K562 (cell line): Measurements from ENCODE around the gene FGF10. TPM values are rescaled to one million over a fixed set of nuclear protein-coding genes. Genes with fewer than 3 reads are reported as not detected.

ENCODE experiments used
- ATAC-seq: fragments of 200-7000 bp; cut with Tn5 transposase; 3 replicates; pipeline ENCODE4 v1.9.1; 2020; ENCODE audit warnings: moderate library complexity
- BruUV-seq: library from RNA; stranded (reverse); fragments of 400-500 nt; replicated peaks from 2 replicates; lab custom pipeline; 2021; lab: Mats Ljungman, UMichigan
- CTCF ChIA-PET: fragments of 300-600 bp; formaldehyde crosslinking; extraction: SDS; loops from one replicate; lab custom pipeline; 2021; ENCODE audit warnings: low intra/inter-chr PET ratio; lab: Yijun Ruan, JAX
- POLR2A ChIA-PET: fragments of 300-600, 350-650 bp; sonication (Branson Sonifier 250); formaldehyde crosslinking; extraction: SDS; loops from one replicate; lab custom pipeline; 2021; ENCODE audit warnings: antibody characterized with exemption, inconsistent platforms; lab: Yijun Ruan, JAX
- DNase-seq, 4 experiments: peaks; one replicate each; pipeline versions ENCODE4 v3.0.0 to v3.0.0-alpha.2; 2011 to 2018; ENCODE audit warnings: low spot score in 3 of 4, mixed read lengths in 3 of 4; ENCODE audit errors: extremely low read depth in 1 of 4
- FAIRE-seq: peaks from 2 replicates; lab custom pipeline; 2011; peaks lifted over from hg19 to GRCh38; lab: Jason Lieb, UNC
- H2AFZ ChIP-seq: 2 replicates; pipeline ENCODE4 v1.6.0; 2011; ENCODE audit warnings: low read depth, low read length, control low read depth, inconsistent platforms
- H3K27ac ChIP-seq: fragments of 200-600 bp; 3 replicates; pipeline ENCODE4 v1.8.0; 2011; ENCODE audit warnings: low read depth, mild to moderate bottlenecking, control low read depth, inconsistent platforms, low read length, moderate library complexity, mixed read lengths; ENCODE audit errors: extremely low read depth
- H3K27me3 ChIP-seq, 2 experiments: fragments of 300-600 bp in 1 of 2; 2 replicates in 1 of 2; 3 replicates in 1 of 2; pipeline versions ENCODE4 v1.6.0 to v1.8.0; 2011; ENCODE audit warnings: inconsistent platforms in 2 of 2, low read length in 2 of 2, mild to moderate bottlenecking in 1 of 2, mixed read lengths in 1 of 2, moderate library complexity in 1 of 2; ENCODE audit not compliant: control insufficient read depth in 2 of 2, insufficient read depth in 2 of 2
- H3K36me3 ChIP-seq: fragments of 300-600 bp; 3 replicates; pipeline ENCODE4 v1.8.0; 2011; ENCODE audit warnings: mild to moderate bottlenecking, low read length, inconsistent platforms; ENCODE audit not compliant: control insufficient read depth, insufficient read depth
- H3K4me1 ChIP-seq, 2 experiments: fragments of 200-600 bp in 1 of 2; replicated peaks in 1 of 2; 2 replicates in 1 of 2; 3 replicates in 1 of 2; pipeline versions ENCODE4 v1.5.1 to v1.8.0; 2011; ENCODE audit warnings: inconsistent platforms in 2 of 2, low read length in 2 of 2, mild to moderate bottlenecking in 1 of 2, mixed read lengths in 1 of 2, moderate library complexity in 1 of 2; ENCODE audit not compliant: control insufficient read depth in 2 of 2, insufficient read depth in 2 of 2
- H3K4me2 ChIP-seq: 2 replicates; pipeline ENCODE4 v1.6.1; 2011; ENCODE audit warnings: low read length, control low read depth, inconsistent platforms, mixed read lengths; ENCODE audit not compliant: insufficient read depth
- H3K4me3 ChIP-seq: fragments of 200-600 bp; sonication (generic), shearing (Covaris generic); 2 replicates; pipeline ENCODE4 v1.5.1; 2016; ENCODE audit warnings: control low read depth, inconsistent platforms
- H3K79me2 ChIP-seq: fragments of 200-600 bp; 3 replicates; pipeline ENCODE4 v1.8.0; 2011; ENCODE audit warnings: low read length, inconsistent platforms; ENCODE audit not compliant: control insufficient read depth, insufficient read depth
- H3K9ac ChIP-seq, 2 experiments: 2 replicates each; pipeline versions ENCODE4 v1.6.0 to v1.6.1; 2011; ENCODE audit warnings: low read depth in 2 of 2, low read length in 2 of 2, control low read depth in 1 of 2, inconsistent platforms in 1 of 2, mild to moderate bottlenecking in 1 of 2, mixed read lengths in 1 of 2; ENCODE audit not compliant: insufficient read depth in 1 of 2
- H3K9me1 ChIP-seq: one replicate; pipeline ENCODE4 v1.6.0; 2011; ENCODE audit warnings: inconsistent platforms, mild to moderate bottlenecking, low read length, moderate library complexity; ENCODE audit not compliant: control insufficient read depth, insufficient read depth
- H3K9me3 ChIP-seq: replicated peaks from 2 replicates; pipeline ENCODE4 v1.5.1; 2011; ENCODE audit warnings: low read depth, low read length, inconsistent platforms; ENCODE audit not compliant: control insufficient read depth, insufficient read depth
- H4K20me1 ChIP-seq: replicated peaks from 2 replicates; pipeline ENCODE4 v1.6.1; 2011; ENCODE audit warnings: low read length, inconsistent platforms, mixed read lengths; ENCODE audit not compliant: control insufficient read depth, insufficient read depth
- CCNT2 ChIP-seq: IDR thresholded peaks from 2 replicates; pipeline ENCODE4 v1.6.1; 2011; ENCODE audit warnings: borderline replicate concordance, low read depth, mild to moderate bottlenecking, moderate library complexity, mixed read lengths, low read length; ENCODE audit not compliant: insufficient read length; ENCODE audit errors: extremely low read depth
- CREBBP ChIP-seq: IDR thresholded peaks from one replicate; pipeline ENCODE4 v1.6.1; 2012; ENCODE audit warnings: low read depth, mild to moderate bottlenecking, control low read depth, inconsistent platforms, low read length
- DDX20 ChIP-seq: fragments of 450-650 bp; IDR thresholded peaks from 2 replicates; pipeline ENCODE4 v1.6.1; 2016; ENCODE audit warnings: missing genetic modification characterization, low read depth, mild to moderate bottlenecking, missing compliant biosample characterization, moderate library complexity
- ERF ChIP-seq: fragments of 450-650 bp; formaldehyde crosslinking; IDR thresholded peaks from 2 replicates; pipeline ENCODE4 v1.4.0; 2020; ENCODE audit warnings: mild to moderate bottlenecking, mixed read lengths
- ETV6 ChIP-seq, 3 experiments: fragments of 150-350 bp in 1 of 3; sonication (generic) in 1 of 3; formaldehyde crosslinking in 1 of 3; IDR thresholded peaks; 2 replicates each; pipeline versions ENCODE4 v1.6.1 to v1.8.0; 2014 to 2022; ENCODE audit warnings: borderline replicate concordance in 2 of 3, low read depth in 2 of 3, antibody characterized with exemption in 1 of 3, low read length in 1 of 3, mild to moderate bottlenecking in 1 of 3, missing genetic modification reagents in 1 of 3
- FOS ChIP-seq: IDR thresholded peaks from 3 replicates; pipeline ENCODE4 v1.6.1; 2011; ENCODE audit not compliant: insufficient read length; ENCODE audit errors: extremely low read depth
- HOMEZ ChIP-seq: fragments of 250-450 bp; sonication (Bioruptor Pico); IDR thresholded peaks from 2 replicates; pipeline ENCODE4 v1.4.0; 2020; ENCODE audit warnings: mild to moderate bottlenecking, moderate library complexity
- KAT2B ChIP-seq: IDR thresholded peaks from one replicate; pipeline ENCODE4 v1.6.1; 2012; ENCODE audit warnings: low read depth, mild to moderate bottlenecking, control low read depth, inconsistent platforms, low read length, moderate library complexity
- LARP7 ChIP-seq: fragments of 450-650 bp; IDR thresholded peaks from 2 replicates; pipeline ENCODE4 v1.6.1; 2016
- PRMT5 ChIP-seq: sonication (generic); formaldehyde crosslinking; IDR thresholded peaks from 2 replicates; pipeline ENCODE4 v1.5.0; 2020; ENCODE audit warnings: missing genetic modification reagents
- SMAD2 ChIP-seq: fragments of 150-350 bp; IDR thresholded peaks from 2 replicates; pipeline ENCODE4 v1.6.1; 2014; ENCODE audit warnings: low read depth, mild to moderate bottlenecking, low read length
- SRSF3 ChIP-seq: fragments of 200-400 bp; formaldehyde crosslinking; IDR thresholded peaks from 2 replicates; pipeline ENCODE4 v1.6.1; 2016; ENCODE audit warnings: mild to moderate bottlenecking, low read length, moderate library complexity; ENCODE audit not compliant: insufficient read depth
- TARDBP ChIP-seq: fragments of 450-650 bp; IDR thresholded peaks from 2 replicates; pipeline ENCODE4 v1.6.1; 2016
- TOE1 ChIP-seq, 2 experiments: fragments of 450-650 bp in 1 of 2; sonication (generic) in 1 of 2; formaldehyde crosslinking in 1 of 2; IDR thresholded peaks; 2 replicates each; pipeline versions ENCODE4 v1.7.1 to v1.8.0; 2016 to 2022; ENCODE audit warnings: borderline replicate concordance in 2 of 2, mild to moderate bottlenecking in 2 of 2, antibody characterized with exemption in 1 of 2, inconsistent platforms in 1 of 2, low read depth in 1 of 2, missing genetic modification reagents in 1 of 2, moderate library complexity in 1 of 2
- ZHX1 ChIP-seq: fragments of 150-350 bp; conservative IDR thresholded peaks from 2 replicates; pipeline ENCODE4 v1.6.1; 2014; ENCODE audit warnings: low read length
- ZNF384 ChIP-seq: IDR thresholded peaks from 2 replicates; pipeline ENCODE4 v1.6.1; 2012; ENCODE audit warnings: low read depth, low read length, improper control_type of control experiment
- ZNF507 ChIP-seq: conservative IDR thresholded peaks from 2 replicates; pipeline ENCODE4 v1.6.1; 2017; ENCODE audit warnings: missing genetic modification characterization, missing compliant biosample characterization
- ZNF695 ChIP-seq: fragments of 450-650 bp; formaldehyde crosslinking; IDR thresholded peaks from 2 replicates; pipeline ENCODE4 v1.4.0; 2020; ENCODE audit warnings: mild to moderate bottlenecking, moderate library complexity
- ZNF76 ChIP-seq: fragments of 250-450 bp; sonication (Bioruptor Pico); IDR thresholded peaks from 2 replicates; pipeline ENCODE4 v1.4.0; 2020; ENCODE audit warnings: mild to moderate bottlenecking, moderate library complexity, borderline replicate concordance
- ZNF77 ChIP-seq: fragments of 250-450 bp; sonication (Bioruptor Pico); IDR thresholded peaks from 2 replicates; pipeline ENCODE4 v1.5.0; 2020
- WGBS: fragments of 100-300 bp; shearing (Covaris generic); methylation state at CpG from one replicate; pipeline ENCODE4 v1.1.6; 2016; ENCODE audit warnings: low coverage, mixed read lengths; ENCODE audit not compliant: insufficient coverage; ENCODE audit errors: missing lambda C conversion rate; 5-methylcytosine and 5-hydroxymethylcytosine counted together
- in situ Hi-C: fragments of 300-500 bp; cut with MboI; formaldehyde crosslinking; loops from 4 replicates; pipeline ENCODE4 v1.15.0; 2018; ENCODE audit warnings: inconsistent platforms, mixed read lengths
- intact Hi-C: fragments of 100-400 bp; cut with micrococcal nuclease; formaldehyde crosslinking; loops from 2 replicates; pipeline ENCODE4 v1.14.2; 2022
- polyA plus RNA-seq, 8 experiments: library from polyadenylated mRNA; depleted of rRNA in 4 of 8; stranded (reverse) in 5 of 8; unstranded in 3 of 8; fragments of >200 nt; fragmentation: Nextera tagmentation in 2 of 8; fragmentation: Illumina TruSeq in 1 of 8; extraction: Ambion mirVana in 2 of 8; extraction: Trizol in 1 of 8; gene quantifications; 2 replicates each; pipeline versions ENCODE4 v1.2.1 to v1.2.3, GENCODE V29; 2011 to 2014; ENCODE audit warnings: inconsistent platforms in 1 of 8, missing spikeins in 1 of 8
- total RNA-seq, 7 experiments: library from RNA; depleted of rRNA in 6 of 7; stranded (reverse); fragments of >200 nt in 6 of 7; fragmentation: Illumina TruSeq in 2 of 7; extraction: Trizol in 2 of 7; gene quantifications; 2 replicates each; pipeline versions ENCODE4 v1.2.1 to v1.2.3, GENCODE V29; 2011 to 2021; ENCODE audit warnings: low replicate concordance in 1 of 7

The FGF10 gene
- total and polyA plus RNA-seq, 9 of the 15 experiments (the other 6 are each of a cell fraction or from before 2014, with no cell fraction given) = not detected

GRCh38 chr5:44294516-44294915, 94.7 kb downstream of the FGF10 start:
- no TSS peak for BruUV-seq
- Histone ChIP-seq H2AFZ (no peak overlapping the region), H3K4me1 (no peaks in the 10 kb centered on the region), H3K4me2 (no peak overlapping the region), H3K9me1 (no peaks in the 10 kb centered on the region), H3K79me2 (no peaks in the 10 kb centered on the region), H3K9me3 (peaks cover 2% of the 10 kb centered on the region), H3K4me3 (no peak overlapping the region), H3K27me3 (no peaks in the 10 kb centered on the region), H3K27ac (no peak overlapping the region), H4K20me1 (no peaks in the 10 kb centered on the region), H3K9ac (no peak overlapping the region), H3K36me3 (no peaks in the 10 kb centered on the region)
- FAIRE-seq = no peak
- TF ChIP-seq ZNF77 (no peak), ZHX1 (no peak), CREBBP (no peak), ETV6 (IDR thresholded peaks at IDR 0.05; ENCODE audit: borderline replicate concordance in 1 of 2, low read depth in 2 of 2, low read length in 1 of 2) (no peak), ETV6 (CRISPR knock-in tag; IDR thresholded peaks at IDR 0.05; ENCODE audit: borderline replicate concordance) (no peak), ZNF695 (CRISPR knock-in tag) (no peak), SRSF3 (no peak), ERF (CRISPR knock-in tag) (no peak), ZNF76 (CRISPR knock-in tag) (no peak), KAT2B (no peak), LARP7 (no peak), SMAD2 (no peak), FOS (no peak), TOE1 (IDR thresholded peaks at IDR 0.05; ENCODE audit: borderline replicate concordance) (no peak), TOE1 (CRISPR knock-in tag; IDR thresholded peaks at IDR 0.05; ENCODE audit: borderline replicate concordance, low read depth) (no peak), DDX20 (no peak), CCNT2 (no peak), TARDBP (no peak), PRMT5 (CRISPR knock-in tag) (no peak), HOMEZ (CRISPR knock-in tag) (no peak), ZNF384 (no peak), ZNF507 (tag) (no peak)
- ChIA-PET POLR2A (no interaction called here), CTCF (no interaction called here)
- in situ Hi-C loops = no loop called here
- WGBS = 6% methylated on average over 2 of the region's 2 CpGs
- no peak for ATAC-seq
- no peak for DNase-seq
- intact Hi-C loops = no loop called here
